Activated CD8-positive, alpha-beta memory T cell treated with anti-CD3 and anti-CD28 coated beads, Interleukin-2, amount 50 U/mL, for 48 hours (primary cell): Measurements from ENCODE around the gene FCER1G.
"Not testable (repeated sequence)": the region's sequence is repeated elsewhere in the genome, so short reads cannot be mapped to it uniquely, and the experiment has no call there.

Experiments
- DNase-seq: peaks from one replicate; pipeline ENCODE4 v3.0.0-alpha.2; 2020

Gene FCER1G

DNA sequence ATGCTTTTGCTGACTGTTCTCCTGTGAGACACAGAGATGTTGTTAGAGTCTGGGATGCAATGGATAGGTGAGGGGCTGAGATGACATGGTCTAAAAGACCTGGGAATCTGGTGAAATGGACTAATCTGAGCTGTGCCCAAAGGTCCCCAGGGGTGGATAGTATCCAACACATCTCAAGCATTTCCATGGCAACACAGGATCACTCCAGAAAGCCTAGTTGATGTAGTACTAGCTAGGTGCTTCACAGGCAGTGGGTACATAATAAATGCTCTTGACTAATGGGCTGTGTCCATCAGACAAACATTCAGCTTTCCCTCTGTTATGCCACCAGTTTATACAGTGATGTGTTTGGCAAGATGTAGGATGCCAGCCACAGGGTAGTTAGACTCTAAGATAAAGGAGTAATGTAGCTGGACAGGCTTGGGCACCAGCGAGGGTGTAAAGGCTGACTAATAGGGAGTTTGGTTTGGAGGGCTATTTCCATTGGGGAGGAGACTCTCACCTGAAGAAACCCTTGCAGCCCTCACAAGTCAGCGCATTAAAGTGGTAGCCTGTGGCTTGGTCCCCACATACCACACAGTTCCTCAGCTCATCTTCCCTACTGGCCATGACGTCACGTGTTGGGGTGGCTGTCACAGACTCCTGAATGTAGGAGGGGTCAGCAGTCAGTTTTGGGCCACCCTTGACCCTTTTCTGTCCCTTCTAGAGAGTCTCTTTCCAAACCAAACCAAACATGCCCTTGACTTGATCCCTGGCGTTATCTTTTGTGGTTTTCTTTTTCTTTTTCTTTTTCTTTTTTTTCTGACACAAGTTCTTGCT lies 21.1 kb downstream of the FCER1G start:
- no peak for DNase-seq

DNA sequence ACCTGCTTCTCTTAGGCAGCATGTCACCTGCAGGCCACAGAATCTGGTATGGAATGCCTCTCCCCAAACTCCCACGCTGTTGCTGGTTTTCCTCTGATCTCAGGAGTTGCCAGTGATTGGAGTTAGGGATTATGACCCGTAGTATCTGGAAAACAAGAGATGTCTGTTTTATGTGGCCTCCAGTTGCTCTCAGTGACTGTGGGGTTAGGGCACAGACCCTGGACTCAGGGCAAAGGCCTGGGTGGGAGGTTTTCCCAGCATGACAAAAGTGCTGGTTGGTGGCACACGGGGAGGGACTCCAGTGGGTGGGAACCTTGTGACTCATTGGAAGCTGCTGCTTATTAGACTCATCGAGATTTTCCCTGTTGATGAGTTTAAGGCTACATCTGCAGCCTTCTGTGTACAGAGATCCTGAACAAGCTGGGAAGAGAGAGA lies 23.0 kb downstream of the FCER1G start, which contains the start of gene NR1I3:
Gene NR1I3 (minus strand): TSS at position 165 of the 435 bp plus-strand sequence. CDS start 1,638 bp downstream, outside the sequence.
- no peak for DNase-seq

DNA sequence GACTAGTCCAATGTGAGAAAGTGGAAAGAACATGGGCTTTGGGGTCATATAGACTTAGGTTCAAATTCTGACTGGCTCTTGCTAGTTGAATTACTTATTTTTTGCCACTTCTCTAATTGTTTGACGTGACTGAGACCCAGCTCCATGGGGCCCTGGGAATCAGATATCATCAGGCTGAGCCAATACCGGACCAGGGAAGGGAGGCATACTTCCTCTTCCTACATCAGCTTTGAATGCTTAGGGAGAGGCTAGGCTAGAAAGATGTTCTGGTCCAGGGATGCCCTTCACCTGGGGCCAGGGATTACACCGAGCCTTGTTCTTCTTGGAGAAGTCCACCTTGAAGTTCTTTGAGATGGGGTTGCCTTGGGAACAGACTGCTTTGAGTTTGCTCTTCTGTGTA lies 26.6 kb downstream of the FCER1G start:
- no peak for DNase-seq

- DNase-seq, result no peak
Measured at GRCh38 chr1:161242313-161242712, 27.2 kb downstream of the FCER1G start.

DNA sequence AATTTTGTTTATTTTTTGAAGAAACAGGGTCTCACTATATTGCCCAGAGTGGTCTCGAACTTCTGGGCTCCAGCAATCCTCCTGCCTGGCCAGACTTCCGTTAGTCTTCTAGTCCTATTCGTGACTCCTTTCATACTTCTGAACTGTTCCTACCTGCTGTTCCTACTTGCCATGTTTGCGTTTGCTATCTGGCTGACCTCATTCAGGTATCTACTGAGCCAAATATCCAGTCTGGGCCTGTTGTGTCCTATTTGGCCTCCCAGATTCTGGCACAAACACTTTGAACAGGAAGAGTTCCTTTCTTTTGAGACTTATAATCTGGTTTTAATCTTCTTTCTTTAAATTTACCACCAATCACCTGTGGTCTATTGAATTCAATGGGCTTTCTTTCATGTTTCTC lies 29.8 kb downstream of the FCER1G start:
- DNase-seq, result no peak

GRCh38 chr1:161250100-161250499 lies 35.0 kb downstream of the FCER1G start:
- not testable (repeated sequence) for DNase-seq

DNA sequence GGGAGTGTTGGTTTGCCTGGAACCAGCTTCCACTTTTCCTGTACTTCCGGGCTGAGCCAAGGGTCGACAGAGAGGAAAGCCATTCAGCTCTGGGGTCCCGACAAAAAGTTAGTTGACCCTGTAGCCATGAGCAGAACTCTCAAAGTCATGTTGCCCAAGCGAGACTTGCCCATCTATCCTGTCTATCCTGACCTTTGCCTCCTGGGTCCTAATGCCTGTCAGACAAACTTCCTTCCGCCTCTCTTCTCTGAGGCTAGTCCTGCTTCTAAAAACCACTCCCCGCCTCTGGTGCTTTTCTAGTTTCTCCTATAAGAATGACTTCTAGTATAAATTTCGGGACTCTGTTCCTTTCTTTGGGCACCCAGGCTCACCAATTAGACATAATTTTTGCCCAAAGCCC lies 35.7 kb downstream of the FCER1G start:
- no peak for DNase-seq

DNA sequence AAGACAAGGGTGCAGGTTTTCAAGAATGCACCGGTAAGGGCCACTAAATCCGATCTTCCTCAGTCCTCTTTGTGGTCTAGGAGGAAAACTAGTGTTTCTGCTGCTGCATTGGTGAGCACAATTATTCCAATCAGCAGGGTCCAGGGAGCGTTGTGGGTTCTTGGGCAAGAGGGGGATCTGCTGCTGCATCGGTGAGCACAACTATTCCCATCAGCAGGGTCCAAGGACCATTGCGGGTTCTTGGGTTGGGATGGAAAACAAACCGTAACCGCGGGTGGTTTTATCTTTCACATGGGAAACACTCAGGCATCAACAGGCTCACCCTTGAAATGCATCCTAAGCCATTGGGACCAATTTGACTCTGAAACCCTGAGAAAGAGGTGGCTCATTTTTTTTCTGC lies 36.5 kb downstream of the FCER1G start:
- no peak for DNase-seq

GRCh38 chr1:161255302-161255701 lies 40.2 kb downstream of the FCER1G start:
- DNase-seq, result not testable (repeated sequence)

- not testable (repeated sequence) for DNase-seq
Measured at GRCh38 chr1:161255955-161256520, 40.9 kb downstream of the FCER1G start.

DNA sequence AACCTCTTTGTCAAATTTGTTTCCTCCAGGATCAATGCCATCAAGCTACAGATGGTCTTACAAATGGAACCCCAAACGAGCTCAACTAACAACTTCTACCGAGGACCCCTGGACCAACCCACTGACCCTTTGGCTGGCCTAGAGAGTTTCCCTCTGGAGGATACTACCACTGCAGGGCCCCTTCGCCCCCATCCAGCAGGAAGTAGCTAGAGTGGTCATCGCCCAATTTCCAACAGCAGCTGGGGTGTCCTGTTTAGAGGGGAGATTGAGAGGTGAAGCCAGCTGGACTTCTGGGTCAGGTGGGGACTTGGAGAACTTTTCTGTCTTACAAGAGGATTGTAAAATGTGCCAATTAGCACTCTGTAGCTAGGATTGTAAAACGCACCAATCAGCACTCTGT lies 42.0 kb downstream of the FCER1G start:
- not testable (repeated sequence) for DNase-seq

GRCh38 chr1:161258439-161259344 lies 43.6 kb downstream of the FCER1G start, which contains the start of gene PCP4L1:
Gene PCP4L1 (plus strand): TSS chr1:161258745. CDS start chr1:161258975, 230 bp downstream.
- peak; percentile 73 for DNase-seq

DNA sequence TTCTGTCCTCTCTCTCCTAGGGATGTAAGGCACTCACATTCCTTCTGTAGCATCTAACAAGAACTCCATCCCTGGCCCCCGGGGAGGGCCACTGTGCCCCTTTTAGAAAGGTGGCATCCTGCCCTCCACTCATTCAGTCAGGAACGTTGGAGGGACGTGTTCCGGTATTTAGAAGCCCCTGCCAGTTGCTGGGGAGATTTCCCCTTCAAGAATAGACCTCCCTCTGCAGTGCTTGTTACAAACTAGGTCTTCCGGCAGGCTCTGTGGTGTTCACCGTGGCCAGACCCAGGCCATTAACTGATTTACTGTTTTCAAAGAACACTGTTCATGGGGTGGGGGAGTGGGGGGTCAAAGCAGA lies 44.2 kb downstream of the FCER1G start:
- DNase-seq, result no peak

- DNase-seq, result no peak
Measured at GRCh38 chr1:161259765-161260164, 44.7 kb downstream of the FCER1G start.

DNA sequence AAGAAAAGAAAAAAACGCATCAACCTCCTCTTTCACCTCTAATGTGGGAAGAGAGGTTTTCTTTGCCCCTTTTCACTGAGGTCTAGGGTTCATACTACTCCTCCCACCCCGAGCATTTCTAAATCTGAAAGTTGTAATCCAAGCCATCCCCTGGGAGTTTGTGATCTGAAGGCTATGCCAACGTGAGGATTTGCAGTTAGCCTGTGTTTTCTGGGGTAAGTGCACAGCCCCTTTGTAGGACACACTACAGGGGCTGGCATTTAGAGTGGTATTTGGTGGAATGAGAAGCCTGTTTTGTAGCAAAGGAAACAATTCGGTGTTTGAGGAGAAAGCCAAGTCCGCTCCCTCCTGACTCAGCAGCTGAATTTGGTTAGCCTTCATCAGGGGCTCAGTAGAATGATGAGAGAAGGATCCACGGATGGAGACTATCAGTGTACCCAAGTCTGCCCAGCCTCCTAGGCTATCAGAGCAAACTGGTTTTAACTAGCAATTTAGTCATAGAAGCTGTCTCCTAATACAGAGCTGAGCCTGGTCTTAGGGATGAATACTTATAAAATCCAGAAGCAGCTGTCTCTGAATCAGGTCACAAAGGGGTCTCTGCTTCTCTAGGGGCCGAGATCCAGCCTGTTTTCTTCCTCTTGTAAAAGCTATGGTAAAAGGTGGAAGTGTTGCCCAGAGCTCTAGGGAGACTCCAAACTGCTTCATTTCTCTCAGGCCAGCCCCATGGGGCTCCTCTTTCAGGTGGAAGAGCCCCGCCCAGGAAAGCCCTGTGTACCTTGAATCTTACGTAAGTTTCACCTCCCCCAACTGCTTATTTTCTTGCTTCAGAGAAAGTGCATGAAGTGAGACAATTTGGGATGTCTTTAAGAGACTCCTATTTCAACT lies 45.5 kb downstream of the FCER1G start:
- no peak for DNase-seq

GRCh38 chr1:161261261-161262235 lies 46.5 kb downstream of the FCER1G start:
- DNase-seq, result no peak

GRCh38 chr1:161265305-161265704 lies 50.2 kb downstream of the FCER1G start:
- DNase-seq, result no peak

- no peak for DNase-seq
Measured at GRCh38 chr1:161266202-161266601, 51.1 kb downstream of the FCER1G start.

DNA sequence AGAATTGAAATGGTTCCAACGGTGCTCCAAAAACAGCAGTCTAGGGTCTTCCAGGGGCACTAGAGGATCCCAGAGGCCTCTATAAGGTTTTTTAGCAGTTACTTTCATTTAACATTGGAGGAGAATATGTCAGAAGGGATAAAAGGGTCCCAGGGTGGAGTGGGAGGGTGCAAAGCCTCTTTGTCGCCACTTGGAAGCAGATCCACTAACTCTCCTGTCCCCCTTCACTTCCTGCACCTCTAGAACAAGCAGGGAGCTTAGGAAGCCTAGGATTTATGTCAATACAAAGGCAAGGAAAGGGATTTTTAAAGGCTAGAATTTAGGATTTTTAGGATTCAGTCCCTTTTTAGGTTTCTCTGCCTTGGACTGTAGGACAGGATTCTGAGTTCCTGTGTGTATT lies 51.7 kb downstream of the FCER1G start:
- no peak for DNase-seq

DNA sequence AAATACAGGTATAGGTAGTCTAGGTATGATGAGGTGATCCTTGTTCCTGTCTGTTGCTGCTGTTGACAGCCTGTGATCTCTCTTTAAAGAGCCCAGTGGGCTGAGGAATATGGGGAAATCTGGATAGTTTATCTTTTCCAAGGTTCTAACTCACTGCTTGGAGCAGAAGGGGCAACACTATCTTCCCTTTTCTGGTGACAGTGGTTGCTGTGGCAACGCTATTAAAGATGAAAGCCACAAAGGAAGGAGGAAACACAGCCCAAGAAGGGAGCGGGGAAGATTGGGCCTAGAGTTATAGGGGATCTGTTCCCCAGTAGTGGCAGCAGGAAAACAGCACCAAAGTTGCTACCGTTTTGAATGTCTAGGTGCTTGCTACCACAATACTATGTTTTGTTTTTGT lies 52.2 kb downstream of the FCER1G start:
- no peak for DNase-seq
